Colonic mucosa (tissue), 4 donors: ENCODE measurements around the gene TMEM178B. TPM values are rescaled to one million over a fixed set of nuclear protein-coding genes. Genes with fewer than 3 reads are reported as not detected.

ENCODE experiments used
- DNase-seq: peaks from one replicate; pipeline ENCODE4 v3.0.0-alpha.2; 2020
- H3K27ac ChIP-seq: fragments of 200-600 bp; one replicate; pipeline ENCODE4 v1.8.0; 2021
- H3K27me3 ChIP-seq: fragments of 200-600 bp; one replicate; pipeline ENCODE4 v1.8.0; 2021
- H3K36me3 ChIP-seq: fragments of 200-600 bp; one replicate; pipeline ENCODE4 v1.8.0; 2021
- H3K4me1 ChIP-seq: fragments of 200-600 bp; one replicate; pipeline ENCODE4 v1.8.0; 2021; ENCODE audit warnings: mild to moderate bottlenecking
- H3K4me3 ChIP-seq: fragments of 200-600 bp; one replicate; pipeline ENCODE4 v1.8.0; 2021
- H3K9ac ChIP-seq, 2 donors: one replicate each; pipeline ENCODE4 v1.7.0; 2013; ENCODE audit warnings: control low read depth in 2 of 2, low read depth in 2 of 2, low read length in 2 of 2
- H3K9me3 ChIP-seq: fragments of 200-600 bp; one replicate; pipeline ENCODE4 v1.8.0; 2021
- CTCF ChIP-seq: fragments of 200-600 bp; IDR thresholded peaks from one replicate; pipeline ENCODE4 v1.8.0; 2022; ENCODE audit warnings: antibody characterized with exemption, mild to moderate bottlenecking
- intact Hi-C: fragments of 100-400 bp; cut with DNase I; formaldehyde crosslinking; loops from one replicate; pipeline ENCODE4 v1.14.1; 2022
- total RNA-seq, 2 donors: library from RNA; stranded (reverse); fragmentation: NEBNext Ultra II Directional in 1 of 2; extraction: Animal tissue kit (Norgen Biotek cat#: 25700) in 1 of 2; gene quantifications; one replicate each; pipeline ENCODE4 v1.2.1, GENCODE V29; 2021
- donor health status: healthy.
- donor health status: DM: no; HTN: no; CAD: no.
- donor health status: DM: no; HTN: no; CAD: no.

Gene TMEM178B
- total RNA-seq, 2 donors from 2014 or later = 0.17 to 1.1 TPM

GRCh38 chr7:141157138-141157765 lies 83.4 kb downstream of the TMEM178B start:
- Histone ChIP-seq H3K36me3 (no peaks in the 10 kb centered on the region), H3K4me3 (no peak overlapping the region), H3K9ac (no peak overlapping the region), H3K9me3 (no peaks in the 10 kb centered on the region), H3K27me3 (no peaks in the 10 kb centered on the region), H3K4me1 (no peaks in the 10 kb centered on the region), H3K27ac (no peak overlapping the region)
- TF ChIP-seq CTCF = no peak
- DNase-seq = no peak
- intact Hi-C loops = no loop called here

- TF ChIP-seq CTCF = no peak
- no peaks in the 10 kb centered on the region for H3K4me1 ChIP-seq
- H3K27me3 ChIP-seq = no peaks in the 10 kb centered on the region
- no peak overlapping the region for H3K4me3 ChIP-seq
- intact Hi-C loops = no loop called here
- no peak overlapping the region for H3K9ac ChIP-seq
- DNase-seq = no peak
- H3K27ac ChIP-seq = no peak overlapping the region
- H3K9me3 ChIP-seq = no peaks in the 10 kb centered on the region
- no peaks in the 10 kb centered on the region for H3K36me3 ChIP-seq
Measured at GRCh38 chr7:141158561-141158960, 84.7 kb downstream of the TMEM178B start.

GRCh38 chr7:141160246-141160860 lies 86.5 kb downstream of the TMEM178B start:
- H3K9ac ChIP-seq = no peak overlapping the region
- intact Hi-C loops = no loop called here
- H3K9me3 ChIP-seq = no peaks in the 10 kb centered on the region
- H3K4me3 ChIP-seq = no peak overlapping the region
- no peaks in the 10 kb centered on the region for H3K4me1 ChIP-seq
- H3K36me3 ChIP-seq = no peaks in the 10 kb centered on the region
- no peak for TF ChIP-seq CTCF
- no peak for DNase-seq
- H3K27ac ChIP-seq = no peak overlapping the region
- H3K27me3 ChIP-seq = no peaks in the 10 kb centered on the region

- no peak for TF ChIP-seq CTCF
- Histone ChIP-seq H3K9ac (no peak overlapping the region), H3K36me3 (no peaks in the 10 kb centered on the region), H3K9me3 (no peaks in the 10 kb centered on the region), H3K27ac (no peak overlapping the region), H3K27me3 (no peaks in the 10 kb centered on the region), H3K4me1 (no peaks in the 10 kb centered on the region), H3K4me3 (no peak overlapping the region)
- DNase-seq = no peak
- intact Hi-C loops = no loop called here
Measured at GRCh38 chr7:141161550-141162535, 88.0 kb downstream of the TMEM178B start.

- no peaks in the 10 kb centered on the region for H3K27me3 ChIP-seq
- H3K4me3 ChIP-seq = no peak overlapping the region
- no peak overlapping the region for H3K9ac ChIP-seq
- H3K27ac ChIP-seq = no peak overlapping the region
- H3K9me3 ChIP-seq = no peaks in the 10 kb centered on the region
- H3K4me1 ChIP-seq = no peaks in the 10 kb centered on the region
- TF ChIP-seq CTCF = no peak
- intact Hi-C loops = no loop called here
- no peaks in the 10 kb centered on the region for H3K36me3 ChIP-seq
- DNase-seq = no peak
Measured at GRCh38 chr7:141165521-141165920, 91.7 kb downstream of the TMEM178B start.
